Colonic mucosa (tissue), 4 donors: ENCODE results near the gene SERP2. TPM values are rescaled to one million over a fixed set of nuclear protein-coding genes. Genes with fewer than 3 reads are reported as not detected.

Source experiments
- DNase-seq: peaks from one replicate; pipeline ENCODE4 v3.0.0-alpha.2; 2020
- H3K27ac ChIP-seq: fragments of 200-600 bp; one replicate; pipeline ENCODE4 v1.8.0; 2021
- H3K27me3 ChIP-seq: fragments of 200-600 bp; one replicate; pipeline ENCODE4 v1.8.0; 2021
- H3K36me3 ChIP-seq: fragments of 200-600 bp; one replicate; pipeline ENCODE4 v1.8.0; 2021
- H3K4me1 ChIP-seq: fragments of 200-600 bp; one replicate; pipeline ENCODE4 v1.8.0; 2021; ENCODE audit warnings: mild to moderate bottlenecking
- H3K4me3 ChIP-seq: fragments of 200-600 bp; one replicate; pipeline ENCODE4 v1.8.0; 2021
- H3K9ac ChIP-seq, 2 donors: one replicate each; pipeline ENCODE4 v1.7.0; 2013; ENCODE audit warnings: control low read depth in 2 of 2, low read depth in 2 of 2, low read length in 2 of 2
- H3K9me3 ChIP-seq: fragments of 200-600 bp; one replicate; pipeline ENCODE4 v1.8.0; 2021
- CTCF ChIP-seq: fragments of 200-600 bp; IDR thresholded peaks from one replicate; pipeline ENCODE4 v1.8.0; 2022; ENCODE audit warnings: antibody characterized with exemption, mild to moderate bottlenecking
- intact Hi-C: fragments of 100-400 bp; cut with DNase I; formaldehyde crosslinking; loops from one replicate; pipeline ENCODE4 v1.14.1; 2022
- total RNA-seq, 2 donors: library from RNA; stranded (reverse); fragmentation: NEBNext Ultra II Directional in 1 of 2; extraction: Animal tissue kit (Norgen Biotek cat#: 25700) in 1 of 2; gene quantifications; one replicate each; pipeline ENCODE4 v1.2.1, GENCODE V29; 2021
- donor health status: healthy.
- donor health status: DM: no; HTN: no; CAD: no.
- donor health status: DM: no; HTN: no; CAD: no.

The SERP2 gene
- total RNA-seq, 2 donors from 2014 or later = 1.6 to 2.7 TPM

DNA sequence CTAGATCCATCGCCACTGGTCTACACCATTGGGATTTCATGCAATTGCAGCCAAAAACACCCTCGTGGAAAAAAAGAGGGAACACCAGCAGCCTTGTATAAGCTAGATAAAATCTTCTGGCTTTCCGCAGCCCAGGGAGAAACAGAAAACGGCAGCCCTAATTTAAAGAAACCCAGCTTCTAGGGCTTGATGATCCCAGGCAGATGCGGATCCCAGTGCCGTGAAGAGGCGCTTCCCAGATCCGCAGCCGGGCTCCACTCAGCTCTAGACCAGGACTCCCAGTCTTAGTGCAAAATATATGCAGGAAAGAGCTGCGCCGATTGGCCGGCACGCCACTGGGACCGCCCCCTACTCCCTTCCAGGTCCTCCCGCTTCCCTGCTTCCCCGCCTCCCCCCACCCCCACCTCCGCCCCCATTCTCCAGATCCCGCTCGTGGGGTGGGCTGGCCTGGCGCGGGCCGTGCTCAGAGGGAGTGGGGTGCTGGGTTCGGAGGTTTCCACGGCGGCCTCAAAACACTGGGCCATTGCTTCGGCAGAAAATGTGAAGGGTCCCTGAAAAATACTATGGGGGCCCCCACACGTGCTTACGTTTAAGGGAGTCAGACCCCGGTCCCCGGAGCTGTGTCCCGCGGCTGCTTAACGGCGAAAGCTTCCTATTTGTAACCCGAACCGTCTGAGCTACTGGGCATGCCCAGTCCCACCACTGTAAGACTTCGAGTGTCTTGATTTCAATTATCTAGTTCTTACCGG, 63.1 kb downstream of the SERP2 start:
- intact Hi-C loops = no loop called here
- no peaks in the 10 kb centered on the region for H3K36me3 ChIP-seq
- no peaks in the 10 kb centered on the region for H3K27me3 ChIP-seq
- peaks cover 3% of the 10 kb centered on the region for H3K4me1 ChIP-seq
- peak overlapping the region; percentile 59 for H3K4me3 ChIP-seq
- peak overlapping the region; percentile 94 for H3K27ac ChIP-seq
- no peak for TF ChIP-seq CTCF
- no peaks in the 10 kb centered on the region for H3K9me3 ChIP-seq
- peak overlapping the region; percentile 80 to 92 for H3K9ac ChIP-seq
- DNase-seq = peak; percentile 98

- DNase-seq = no peak
- H3K4me3 ChIP-seq = peak overlapping the region; percentile 59
- H3K9me3 ChIP-seq = no peaks in the 10 kb centered on the region
- H3K27ac ChIP-seq = peak overlapping the region; percentile 94
- H3K36me3 ChIP-seq = no peaks in the 10 kb centered on the region
- intact Hi-C loops = loop anchor here (2.0 kb wide), 1 partner anchor 387 kb away; no protein-coding TSS in a partner anchor
- H3K27me3 ChIP-seq = no peaks in the 10 kb centered on the region
- H3K9ac ChIP-seq = peak overlapping the region in 1 of 2 donors; percentile 87
- H3K4me1 ChIP-seq = peaks cover 3% of the 10 kb centered on the region
- TF ChIP-seq CTCF = peak; percentile 58
These were observed 64.0 kb downstream of the SERP2 start for GRCh38 chr13:44437356-44438233.

DNA sequence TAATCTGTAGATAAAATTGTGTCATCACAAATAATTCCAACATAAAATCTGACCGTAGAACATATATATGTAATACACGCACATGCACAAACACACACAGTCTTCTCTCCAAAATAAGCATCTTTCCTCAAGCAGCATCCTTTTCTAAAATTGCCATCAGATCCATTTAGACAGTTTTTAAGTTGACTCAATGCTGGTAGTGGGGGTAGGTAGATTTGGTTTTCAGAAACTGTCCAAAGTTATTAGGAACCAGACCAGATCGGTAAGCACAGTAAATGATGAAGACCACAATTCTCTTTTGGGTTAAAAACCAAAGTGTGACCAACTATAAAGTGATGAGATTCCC, 64.6 kb downstream of the SERP2 start:
- no peaks in the 10 kb centered on the region for H3K36me3 ChIP-seq
- H3K27me3 ChIP-seq = no peaks in the 10 kb centered on the region
- no peak for DNase-seq
- no peak overlapping the region for H3K27ac ChIP-seq
- peaks cover 3% of the 10 kb centered on the region for H3K4me1 ChIP-seq
- no peak for TF ChIP-seq CTCF
- H3K9ac ChIP-seq = no peak overlapping the region
- no peaks in the 10 kb centered on the region for H3K9me3 ChIP-seq
- no peak overlapping the region for H3K4me3 ChIP-seq
- intact Hi-C loops = loop anchor here (2.0 kb wide), 1 partner anchor 387 kb away; no protein-coding TSS in a partner anchor

DNA sequence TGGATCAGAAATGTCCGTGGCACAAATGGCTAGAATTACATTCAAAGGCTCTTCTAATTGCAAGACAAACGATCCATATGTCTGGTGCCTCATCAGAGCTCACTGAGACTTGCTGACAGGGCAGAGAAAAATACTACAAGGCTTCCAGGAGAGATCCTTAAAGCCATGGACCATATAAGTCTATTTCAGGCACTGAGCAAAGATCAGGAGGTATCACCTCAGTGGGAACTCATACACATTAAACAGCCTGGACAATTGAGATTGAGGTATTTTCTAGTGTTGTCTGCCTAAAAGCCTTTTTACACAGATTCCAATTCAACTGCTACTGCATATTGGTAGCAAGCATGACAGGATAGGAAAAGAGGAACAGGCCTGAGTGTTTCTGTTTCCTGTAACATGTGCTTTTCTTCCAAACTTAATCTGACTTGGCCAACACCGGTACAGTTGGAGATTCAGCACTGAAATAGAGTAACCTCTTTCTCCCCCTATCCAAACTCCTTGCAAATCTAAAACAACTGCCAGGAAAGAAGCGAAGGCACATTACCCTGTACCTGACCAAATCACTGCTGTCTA, 65.9 kb downstream of the SERP2 start:
- Histone ChIP-seq H3K27me3 (no peaks in the 10 kb centered on the region), H3K36me3 (no peaks in the 10 kb centered on the region), H3K4me1 (peaks cover 3% of the 10 kb centered on the region), H3K27ac (no peak overlapping the region), H3K4me3 (no peak overlapping the region), H3K9ac (peak overlapping the region in 1 of 2 donors; percentile 14), H3K9me3 (no peaks in the 10 kb centered on the region)
- DNase-seq = no peak
- no peak for TF ChIP-seq CTCF
- intact Hi-C loops = loop anchor here (2.0 kb wide), 1 partner anchor 389 kb away; no protein-coding TSS in a partner anchor

DNA sequence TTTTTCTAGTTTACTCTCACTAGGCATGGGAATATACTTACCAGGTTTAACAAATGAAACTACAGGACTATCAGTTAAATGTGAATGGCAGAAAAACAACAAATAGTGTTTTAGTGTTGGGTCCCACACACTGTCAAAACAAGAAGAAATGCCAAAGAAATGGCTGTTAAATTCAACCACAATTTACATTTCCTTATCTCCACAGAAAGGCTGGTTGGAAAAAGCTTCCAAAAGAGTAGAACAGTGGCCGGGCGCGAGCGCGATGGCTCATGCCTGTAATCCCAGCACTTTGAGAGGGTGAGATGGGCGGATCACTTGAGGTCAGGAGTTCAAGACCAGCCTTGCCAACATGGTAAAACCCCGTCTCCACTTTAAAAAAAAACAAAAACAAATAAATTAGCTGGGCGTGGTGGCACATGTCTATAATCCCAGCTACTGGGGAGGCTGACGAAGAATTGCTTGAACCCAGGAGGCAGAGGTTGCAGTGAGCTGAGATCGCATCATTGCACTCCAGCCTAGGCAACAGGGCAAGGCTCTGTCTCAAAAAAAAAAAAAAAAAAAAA, 66.5 kb downstream of the SERP2 start:
- Histone ChIP-seq H3K4me3 (no peak overlapping the region), H3K9me3 (no peaks in the 10 kb centered on the region), H3K4me1 (peaks cover 3% of the 10 kb centered on the region), H3K27me3 (no peaks in the 10 kb centered on the region), H3K36me3 (no peaks in the 10 kb centered on the region), H3K9ac (peak overlapping the region in 1 of 2 donors; percentile 14), H3K27ac (no peak overlapping the region)
- no peak for DNase-seq
- intact Hi-C loops = no loop called here
- TF ChIP-seq CTCF = no peak
